NCI-H345 treated with DMSO at 0.1 percent for 48 hours (cell line): ENCODE measurements around the gene SAMD4B.
"Not testable (repeated sequence)": the region's sequence is repeated elsewhere in the genome, so short reads cannot be mapped to it uniquely, and the experiment has no call there.

Experiments used
- DNase-seq: peaks from one replicate; lab custom pipeline; 2025; ENCODE audit not compliant: unreplicated experiment; lab: John Stamatoyannopoulos, UW

Gene SAMD4B

DNA sequence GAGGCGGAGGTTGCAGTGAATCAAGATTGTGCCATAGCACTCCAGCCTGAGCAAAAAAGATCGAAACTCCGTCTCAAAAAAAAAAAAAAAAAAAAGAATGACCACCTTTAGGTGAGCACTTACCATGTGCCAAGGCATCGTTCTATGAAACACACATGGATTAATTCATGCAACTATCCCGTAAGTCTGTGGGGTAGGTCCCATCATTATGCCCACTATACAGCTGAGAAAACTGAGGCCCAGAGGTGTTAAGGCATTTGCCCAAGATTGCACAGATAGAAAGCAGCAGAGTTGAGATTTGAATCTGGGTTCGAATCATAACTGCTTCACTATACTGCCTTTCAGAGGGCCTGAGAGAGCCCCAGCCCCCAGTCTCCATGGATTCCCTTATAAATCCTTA is 8.7 kb upstream of the SAMD4B start:
- DNase-seq, result no peak

GRCh38 chr19:39334444-39334976 is 7.7 kb upstream of the SAMD4B start:
- DNase-seq, result no peak

- DNase-seq, result no peak
These were observed 7.1 kb upstream of the SAMD4B start for GRCh38 chr19:39335168-39335548.

DNA sequence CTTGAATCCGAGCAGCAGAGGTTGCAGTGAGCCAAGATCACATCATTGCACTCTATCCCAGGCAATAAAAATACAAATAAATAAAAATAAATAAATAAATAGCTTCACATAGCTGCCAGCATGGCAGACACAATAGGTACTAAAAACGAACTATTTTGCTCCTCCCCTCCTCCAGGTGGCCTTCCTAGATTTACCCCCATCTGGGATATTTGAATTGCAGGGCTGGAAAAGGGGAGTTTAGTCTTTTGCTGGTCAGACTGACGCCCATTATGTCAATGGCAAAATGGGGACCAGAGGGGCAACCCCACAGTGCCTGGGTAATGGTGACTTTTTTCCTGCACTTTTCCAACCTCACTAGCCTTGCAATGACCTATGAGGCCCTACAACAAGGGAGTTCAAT is 5.7 kb upstream of the SAMD4B start:
- DNase-seq, result no peak

GRCh38 chr19:39339674-39340073 is 2.5 kb upstream of the SAMD4B start:
- no peak for DNase-seq

DNA sequence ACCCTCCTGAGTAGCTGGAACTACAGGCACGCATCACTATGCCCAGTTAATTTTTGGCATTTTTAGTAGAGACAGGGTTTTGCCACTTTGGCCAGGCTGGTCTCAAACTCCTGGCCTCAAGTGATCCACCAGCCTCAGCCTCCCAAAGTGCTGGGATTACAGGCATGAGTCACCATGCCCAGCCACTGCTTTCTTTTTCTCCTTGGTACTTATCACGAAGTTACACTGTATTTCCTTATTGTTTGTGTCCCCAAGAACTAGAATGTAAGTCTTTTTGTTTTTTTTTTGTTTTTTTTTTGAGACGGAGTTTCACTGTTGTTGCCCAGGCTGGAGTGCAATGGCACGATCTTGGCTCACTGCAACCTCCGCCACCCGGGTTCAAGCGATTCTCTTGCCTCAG is 2.1 kb upstream of the SAMD4B start:
- not testable (repeated sequence) for DNase-seq

GRCh38 chr19:39341129-39341718 is 997 bp upstream of the SAMD4B start:
- no peak for DNase-seq

DNA sequence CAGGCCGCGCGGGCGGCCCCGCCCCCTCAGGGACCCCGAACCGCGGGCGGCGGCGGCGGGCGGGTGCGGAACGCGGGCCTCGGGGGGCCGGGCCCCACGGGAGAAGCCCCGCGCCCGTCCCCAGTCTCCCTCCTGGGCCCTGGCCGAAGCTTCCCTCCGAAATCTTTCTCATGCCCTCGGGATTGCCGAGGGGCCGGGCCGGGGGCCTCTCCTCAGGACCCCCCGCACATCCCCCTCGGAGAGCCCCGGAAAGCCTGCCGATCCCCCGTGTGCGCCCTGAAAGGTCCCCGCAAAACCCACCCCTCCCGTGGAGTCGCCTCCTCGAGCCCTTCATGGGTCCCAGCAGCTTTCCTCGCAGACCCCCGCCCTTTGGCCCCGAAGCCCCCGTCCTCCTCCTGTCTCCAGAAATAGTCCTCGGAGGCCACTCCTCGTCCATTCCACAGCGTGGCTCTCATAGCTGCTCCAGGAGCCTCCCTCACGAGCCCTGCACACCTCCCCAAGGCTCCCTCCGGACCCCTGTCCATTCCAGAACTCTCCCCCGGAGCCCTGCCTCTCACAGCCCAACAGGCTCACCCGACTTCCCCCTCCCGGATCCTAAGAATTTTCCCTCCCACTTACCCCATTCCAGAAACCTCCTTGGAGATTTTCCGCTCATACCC is 555 bp downstream of the SAMD4B start:
- no peak for DNase-seq

DNA sequence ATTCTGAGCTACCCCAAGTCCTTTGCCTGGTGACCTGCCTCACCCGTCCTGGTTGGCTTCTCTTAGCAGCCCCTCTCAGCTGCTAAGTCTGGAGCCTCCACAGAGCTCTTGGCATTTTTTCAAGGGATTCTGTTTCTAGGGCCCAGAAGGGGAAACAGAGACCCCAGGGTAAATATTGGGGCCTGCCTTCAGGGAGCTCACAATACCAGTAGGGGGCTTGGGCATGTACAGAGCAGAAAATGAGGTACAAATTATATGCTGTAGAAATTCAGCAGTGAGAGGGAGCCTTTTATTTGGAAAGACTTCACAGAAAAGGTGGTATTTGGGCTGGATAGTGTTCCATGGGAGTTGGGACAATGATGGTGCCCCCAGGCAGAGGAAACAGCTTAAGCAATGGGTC is 3.7 kb downstream of the SAMD4B start:
- no peak for DNase-seq

GRCh38 chr19:39347332-39348164 is 5.3 kb downstream of the SAMD4B start:
- DNase-seq, result no peak

- DNase-seq, result no peak
These were observed 7.1 kb downstream of the SAMD4B start for GRCh38 chr19:39349326-39349725.

- no peak for DNase-seq
These were observed 7.9 kb downstream of the SAMD4B start for GRCh38 chr19:39350156-39350555.

DNA sequence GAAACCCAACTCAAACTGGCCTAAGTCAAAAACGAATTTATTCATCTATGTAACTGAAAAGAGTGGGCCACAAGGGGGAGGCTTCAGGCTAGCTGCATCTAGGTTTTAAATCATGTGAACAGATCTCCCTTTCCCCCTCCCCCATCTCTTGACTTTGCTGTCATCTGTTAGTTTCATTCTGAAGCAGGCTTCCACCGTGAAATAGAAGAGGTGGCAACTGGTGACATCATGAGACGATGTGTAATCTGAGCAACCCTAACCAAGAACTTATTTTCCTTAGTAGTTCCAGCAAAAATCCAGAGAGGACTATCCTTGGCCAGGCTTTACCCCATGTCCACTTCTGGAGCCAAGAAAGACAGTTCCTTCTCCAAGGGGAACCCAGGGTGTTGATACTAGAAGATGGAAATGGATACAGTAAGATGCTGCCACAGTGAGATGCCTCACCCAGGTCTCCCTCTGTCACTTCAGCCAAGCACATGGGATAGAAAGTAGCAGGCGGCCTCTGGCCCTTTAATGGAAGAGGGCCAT is 9.4 kb downstream of the SAMD4B start:
- DNase-seq, result no peak

- no peak for DNase-seq
These were observed 10.4 kb downstream of the SAMD4B start for GRCh38 chr19:39352381-39353255.

DNA sequence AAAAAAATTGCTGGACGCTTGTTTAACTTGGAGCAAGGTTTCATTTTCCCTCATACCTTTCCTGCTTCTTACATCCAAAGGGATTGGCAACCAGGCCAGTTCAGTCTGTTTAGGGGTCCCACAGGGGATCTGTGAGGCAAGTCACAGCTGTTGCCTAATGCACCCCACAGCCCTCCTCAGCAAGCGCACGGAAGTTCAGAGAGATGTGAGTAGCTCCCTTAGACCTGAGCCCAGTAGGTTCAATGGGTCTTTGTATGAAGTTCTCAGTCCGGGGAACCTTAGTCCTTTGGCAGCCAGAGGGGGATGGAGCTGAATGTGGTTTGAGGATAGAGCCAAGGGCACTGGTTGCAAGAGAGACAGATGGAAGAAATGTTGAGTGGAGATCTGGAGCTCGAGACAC is 13.0 kb downstream of the SAMD4B start:
- DNase-seq, result no peak

DNA sequence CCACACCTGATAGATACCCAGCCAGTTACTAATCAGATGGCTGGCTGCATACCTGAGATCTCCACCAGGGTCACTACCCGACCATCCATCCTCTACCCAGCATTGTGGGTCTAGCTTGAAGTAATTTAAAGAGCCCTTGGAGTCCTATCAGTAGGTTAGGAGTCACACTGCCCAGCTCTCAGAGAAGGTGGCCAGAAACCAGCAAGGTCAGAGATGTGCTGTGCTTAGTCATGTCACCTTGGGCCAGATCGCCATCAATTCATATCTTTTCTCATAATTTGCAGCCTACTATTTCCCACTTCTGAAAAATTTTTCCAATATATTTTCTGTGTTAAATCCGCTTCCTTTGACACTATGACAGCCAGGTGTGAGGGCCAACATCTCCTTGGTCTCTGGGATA is 13.9 kb downstream of the SAMD4B start:
- no peak for DNase-seq

- DNase-seq, result no peak
These were observed 14.4 kb downstream of the SAMD4B start for GRCh38 chr19:39356647-39357046.

- DNase-seq, result no peak
These were observed 16.8 kb downstream of the SAMD4B start for GRCh38 chr19:39359026-39359425.

DNA sequence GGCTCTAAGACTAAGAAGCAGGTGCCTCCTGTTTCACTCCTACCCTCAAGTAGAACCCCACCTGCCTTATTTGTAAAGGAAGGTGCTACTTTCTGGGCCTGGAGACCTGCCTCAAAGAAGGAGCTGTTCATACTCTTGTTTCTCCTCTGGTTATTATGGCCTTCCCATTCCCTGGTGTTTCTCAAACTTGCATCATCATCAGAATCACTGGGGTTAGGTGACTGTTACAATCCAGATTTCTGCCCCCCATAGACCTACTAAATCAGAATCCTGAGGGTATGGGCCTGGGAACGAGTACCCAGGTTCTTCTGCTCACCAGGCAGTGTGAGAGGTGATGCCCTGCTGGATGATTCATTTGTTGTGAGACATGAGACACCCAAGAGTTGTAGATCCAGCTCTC is 18.4 kb downstream of the SAMD4B start:
- DNase-seq, result no peak

DNA sequence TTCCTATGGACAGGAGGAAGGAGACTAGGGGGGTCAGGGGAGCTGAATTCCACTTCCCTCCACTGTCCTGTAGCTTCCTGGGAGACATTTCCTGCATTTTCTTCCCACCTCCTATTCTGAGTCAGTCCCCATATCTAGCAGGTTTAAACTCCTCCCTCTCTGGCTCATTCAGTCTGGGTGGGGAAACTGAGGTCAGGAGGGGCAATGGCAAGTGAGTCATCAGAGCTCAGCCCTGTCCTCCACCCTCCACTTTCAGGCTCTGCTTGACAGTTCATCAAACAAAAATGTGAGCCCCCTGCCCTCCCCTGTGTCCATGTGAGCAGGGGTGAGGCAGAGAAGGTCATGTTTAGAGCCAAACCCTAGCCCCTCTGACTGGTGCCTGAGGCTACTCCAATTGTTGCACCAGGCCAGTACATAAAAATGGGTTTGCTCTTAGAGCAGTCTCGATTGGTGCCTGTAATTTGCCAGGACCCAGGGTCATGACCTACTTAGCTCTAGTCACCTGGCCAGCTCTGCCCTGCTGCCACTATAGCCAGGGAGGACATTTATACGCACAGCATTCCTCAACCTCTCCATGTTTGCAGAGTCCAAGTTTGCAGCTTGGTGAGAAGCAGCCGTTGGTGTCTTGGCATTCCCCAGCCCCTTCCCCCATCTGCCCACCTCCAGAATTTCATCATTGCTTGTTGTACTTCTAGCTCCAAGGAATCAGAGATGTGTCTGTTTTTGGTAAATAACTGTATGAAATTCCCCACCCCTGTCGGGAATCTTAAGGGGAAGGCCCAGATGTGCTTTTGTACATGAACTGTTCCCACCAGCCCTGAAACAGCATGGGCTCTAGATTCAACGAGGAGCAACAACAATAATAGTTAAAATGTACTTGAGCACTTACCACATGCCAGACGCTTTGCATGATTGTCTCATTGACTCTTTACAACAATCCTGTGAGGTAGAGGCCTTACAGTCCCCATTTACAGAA is 20.7 kb downstream of the SAMD4B start:
- DNase-seq, result no peak
